Upper lobe of left lung (tissue), 6 donors: ENCODE results near the gene ENOX1. TPM values are rescaled to one million over a fixed set of nuclear protein-coding genes. Genes with fewer than 3 reads are reported as not detected.
"Not testable (repeated sequence)": the region's sequence is repeated elsewhere in the genome, so short reads cannot be mapped to it uniquely, and the experiment has no call there.

ENCODE experiments used
- ATAC-seq, 2 donors: fragments of 200-7000 bp; cut with Tn5 transposase; one replicate each; pipeline ENCODE4 v1.9.1; 2022; ENCODE audit warnings: mild to moderate bottlenecking in 2 of 2, moderate library complexity in 2 of 2; ENCODE audit not compliant: low FRiP score in 2 of 2
- DNase-seq, 2 donors: peaks; one replicate each; pipeline ENCODE4 v3.0.0-alpha.2; 2019 to 2020
- H3K27ac ChIP-seq, 4 donors: fragments of 200-600 bp; sonication (generic); one replicate each; pipeline ENCODE4 v1.5.1; 2016 to 2019
- H3K27me3 ChIP-seq, 4 donors: fragments of 200-600 bp; sonication (generic); one replicate each; pipeline ENCODE4 v1.5.1; 2017 to 2019
- H3K36me3 ChIP-seq, 4 donors: fragments of 200-600 bp; sonication (generic); one replicate each; pipeline ENCODE4 v1.5.1; 2016 to 2019
- H3K4me1 ChIP-seq, 4 donors: fragments of 200-600 bp; sonication (generic); one replicate each; pipeline ENCODE4 v1.5.1; 2018 to 2019
- H3K4me3 ChIP-seq, 4 donors: fragments of 200-600 bp; sonication (generic); one replicate each; pipeline ENCODE4 v1.5.1; 2017 to 2019; ENCODE audit warnings: mild to moderate bottlenecking in 2 of 4, moderate library complexity in 1 of 4
- H3K9me3 ChIP-seq, 4 donors: fragments of 200-600 bp; sonication (generic); one replicate each; pipeline ENCODE4 v1.5.1; 2018 to 2019
- CTCF ChIP-seq, 6 experiments: fragments of 450-650 bp in 4 of 6; fragments of 200-600 bp in 2 of 6; sonication (generic) in 2 of 6; IDR thresholded peaks; one replicate each; pipeline ENCODE4 v1.5.1; 2016 to 2019; ENCODE audit warnings: antibody characterized with exemption in 6 of 6
- EP300 ChIP-seq, 4 donors: sonication (generic); formaldehyde crosslinking; IDR thresholded peaks; one replicate each; pipeline ENCODE4 v1.5.1; 2017; ENCODE audit warnings: antibody characterized with exemption in 4 of 4, control low read depth in 2 of 4
- POLR2A ChIP-seq, 4 donors: fragments of 450-650 bp; IDR thresholded peaks; one replicate each; pipeline ENCODE4 v1.5.1; 2016 to 2017; ENCODE audit warnings: antibody characterized with exemption in 4 of 4, mild to moderate bottlenecking in 2 of 4
- POLR2AphosphoS5 ChIP-seq, 2 donors: sonication (generic); formaldehyde crosslinking; IDR thresholded peaks; one replicate each; pipeline ENCODE4 v1.5.1; 2017; ENCODE audit warnings: antibody characterized with exemption in 2 of 2
- WGBS, 2 donors: methylation state at CpG; one replicate each; pipeline ENCODE4 v1.1.5; 2017 to 2018; 5-methylcytosine and 5-hydroxymethylcytosine counted together
- total RNA-seq, 6 donors: library from RNA; depleted of rRNA in 4 of 6; stranded (reverse); fragments of >200 nt in 4 of 6; gene quantifications; one replicate each; pipeline versions ENCODE4 v1.1.0 to v1.2.1, GENCODE V29; 2016 to 2021
- donor health status: DM: no; HTN: no; CAD: no; lungs with moderate emphysema.
- donor health status: DM: no; HTN: yes; CAD: no; lungs with severe emphysema.

The ENOX1 gene
- total RNA-seq, 6 donors from 2014 or later = 0.20 to 1.0 (median 0.46) TPM; not detected in 2

- TF ChIP-seq POLR2AphosphoS5 (IDR thresholded peaks at IDR 0.05) = no peak
- no peak for TF ChIP-seq POLR2A (IDR thresholded peaks at IDR 0.05)
- TF ChIP-seq EP300 (IDR thresholded peaks at IDR 0.05) = no peak
- no peak for TF ChIP-seq CTCF (IDR thresholded peaks at IDR 0.05)
- peak in 1 of 2 donors; percentile 36 for DNase-seq
- Histone ChIP-seq H3K4me3 (no peak overlapping the region), H3K27ac (no peak overlapping the region), H3K9me3 (no peaks in the 10 kb centered on the region), H3K27me3 (no peaks in the 10 kb centered on the region), H3K4me1 (no peaks in the 10 kb centered on the region), H3K36me3 (no peaks in the 10 kb centered on the region)
- WGBS, 2 donors = 89 to 91% methylated on average over 13 to 15 of the region's 16 CpGs
- no peak for ATAC-seq
These were observed 605.9 kb downstream of the ENOX1 start for GRCh38 chr13:43180837-43181236.

- Histone ChIP-seq H3K36me3 (no peaks in the 10 kb centered on the region), H3K27me3 (no peaks in the 10 kb centered on the region), H3K9me3 (no peaks in the 10 kb centered on the region), H3K27ac (no peak overlapping the region), H3K4me1 (no peaks in the 10 kb centered on the region), H3K4me3 (no peak overlapping the region)
- no peak for DNase-seq
- ATAC-seq = no peak
- no peak for TF ChIP-seq CTCF (IDR thresholded peaks at IDR 0.05)
- TF ChIP-seq POLR2AphosphoS5 (IDR thresholded peaks at IDR 0.05) = no peak
- no peak for TF ChIP-seq POLR2A (IDR thresholded peaks at IDR 0.05)
- TF ChIP-seq EP300 (IDR thresholded peaks at IDR 0.05) = no peak
- 93 to 94% methylated on average over 9 of the region's 9 CpGs for WGBS, 2 donors
These were observed 606.6 kb downstream of the ENOX1 start for GRCh38 chr13:43180036-43180660.

GRCh38 chr13:43171489-43171888, 615.3 kb downstream of the ENOX1 start:
- no peak overlapping the region for H3K4me3 ChIP-seq
- no peak for TF ChIP-seq CTCF (IDR thresholded peaks at IDR 0.05)
- no peaks in the 10 kb centered on the region for H3K36me3 ChIP-seq
- ATAC-seq (no peak), DNase-seq (no peak)
- H3K4me1 ChIP-seq = no peaks in the 10 kb centered on the region
- H3K27ac ChIP-seq = no peak overlapping the region
- H3K9me3 ChIP-seq = no peaks in the 10 kb centered on the region
- H3K27me3 ChIP-seq = no peaks in the 10 kb centered on the region

- H3K27me3 ChIP-seq = no peaks in the 10 kb centered on the region
- TF ChIP-seq CTCF (IDR thresholded peaks at IDR 0.05) (no peak), EP300 (IDR thresholded peaks at IDR 0.05) (no peak), POLR2A (IDR thresholded peaks at IDR 0.05) (no peak), POLR2AphosphoS5 (IDR thresholded peaks at IDR 0.05) (no peak)
- no peak overlapping the region for H3K27ac ChIP-seq
- no peaks in the 10 kb centered on the region for H3K4me1 ChIP-seq
- ATAC-seq (no peak), DNase-seq (no peak)
- WGBS, 2 donors = 36 to 39% methylated on average over 2 of the region's 2 CpGs
- no peaks in the 10 kb centered on the region for H3K36me3 ChIP-seq
- H3K9me3 ChIP-seq = peaks cover 0 to 6% (median 3%) of the 10 kb centered on the region in 4 donors
- H3K4me3 ChIP-seq = no peak overlapping the region
These were observed 616.3 kb downstream of the ENOX1 start for GRCh38 chr13:43170506-43170905.

GRCh38 chr13:43168434-43168833, 618.3 kb downstream of the ENOX1 start:
- WGBS, 2 donors = 73 to 83% methylated on average over 3 of the region's 3 CpGs
- not testable (repeated sequence) for H3K27ac ChIP-seq, DNase-seq, H3K27me3 ChIP-seq, H3K4me1 ChIP-seq, ATAC-seq, H3K4me3 ChIP-seq, H3K9me3 ChIP-seq, H3K36me3 ChIP-seq
